HG03342 (cell line): ENCODE measurements around the gene LIPC.

ENCODE experiments used
- ATAC-seq: cut with Tn5 transposase; IDR thresholded peaks from one replicate; pipeline ENCODE4 v1.9.1; 2021; ENCODE audit warnings: mild to moderate bottlenecking, moderate library complexity; ENCODE audit not compliant: unreplicated experiment

LIPC gene

DNA sequence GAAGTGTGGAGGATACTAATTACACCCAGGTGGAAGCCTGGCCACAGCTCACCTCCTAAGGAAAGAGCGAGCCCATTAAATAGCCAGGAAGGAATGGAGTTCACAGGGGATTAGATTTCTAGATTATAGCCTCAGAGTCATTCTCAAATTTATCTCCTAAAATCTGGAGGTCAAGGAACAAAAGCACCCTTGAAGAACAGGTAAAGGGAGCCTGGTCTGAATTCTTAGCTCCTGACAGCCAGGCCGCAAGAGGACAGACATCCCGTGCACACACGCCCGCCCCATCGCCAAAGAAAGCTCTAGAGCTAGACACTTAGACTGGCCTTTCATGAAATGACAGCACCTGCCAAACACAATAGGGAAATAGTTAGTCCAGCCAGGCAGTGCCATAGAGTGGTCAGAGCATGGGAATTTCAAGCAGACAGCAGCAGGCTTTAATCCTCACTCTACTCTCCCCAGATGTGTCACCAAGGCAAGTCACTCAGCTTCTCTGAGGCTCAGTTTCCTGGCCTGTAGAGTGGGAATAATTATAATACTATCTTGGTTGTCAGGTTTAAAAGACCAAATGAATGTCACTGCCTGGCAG, 59.2 kb downstream of the LIPC start:
- no peak for ATAC-seq

- no peak for ATAC-seq
Observed at GRCh38 chr15:58491499-58492202, 59.9 kb downstream of the LIPC start.

DNA sequence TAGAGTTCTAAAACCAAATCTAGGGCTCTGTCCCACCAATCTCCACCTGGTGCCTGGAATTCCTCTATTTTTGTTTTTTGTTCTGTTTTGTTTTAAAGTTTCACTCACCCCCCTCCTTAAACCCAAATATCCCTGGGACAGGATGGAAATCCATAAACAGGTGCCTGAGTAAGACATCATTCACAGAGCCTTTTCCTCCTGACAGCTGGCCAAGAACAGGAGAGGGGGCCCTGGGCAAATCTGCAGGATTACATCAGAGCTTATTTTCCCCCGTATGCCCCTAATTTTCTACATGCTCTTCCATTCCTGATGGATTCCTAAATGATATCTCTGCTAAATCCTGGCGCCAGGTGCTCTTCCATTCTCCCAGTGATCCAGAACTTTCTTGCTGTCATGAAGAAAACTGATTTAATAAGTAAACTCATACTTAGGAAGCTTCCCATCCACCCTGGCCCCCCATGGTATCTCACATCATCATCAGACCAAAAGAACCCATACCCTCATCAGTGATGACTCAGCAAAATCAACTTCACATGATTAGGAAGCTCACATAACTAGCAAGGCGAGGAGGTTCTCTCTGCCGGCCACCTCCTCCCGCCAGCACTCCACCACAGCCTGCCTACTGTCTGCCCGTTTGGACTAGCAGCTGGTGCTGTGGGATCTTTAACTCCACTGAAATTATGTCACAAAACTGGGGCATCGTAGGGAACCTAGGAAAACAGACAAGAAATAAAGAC, 61.0 kb downstream of the LIPC start:
- no peak for ATAC-seq

GRCh38 chr15:58494567-58494966, 62.8 kb downstream of the LIPC start:
- no peak for ATAC-seq

GRCh38 chr15:58495891-58496408, 64.2 kb downstream of the LIPC start:
- ATAC-seq = no peak

- ATAC-seq = no peak
Observed at GRCh38 chr15:58497046-58497785, 65.4 kb downstream of the LIPC start.

DNA sequence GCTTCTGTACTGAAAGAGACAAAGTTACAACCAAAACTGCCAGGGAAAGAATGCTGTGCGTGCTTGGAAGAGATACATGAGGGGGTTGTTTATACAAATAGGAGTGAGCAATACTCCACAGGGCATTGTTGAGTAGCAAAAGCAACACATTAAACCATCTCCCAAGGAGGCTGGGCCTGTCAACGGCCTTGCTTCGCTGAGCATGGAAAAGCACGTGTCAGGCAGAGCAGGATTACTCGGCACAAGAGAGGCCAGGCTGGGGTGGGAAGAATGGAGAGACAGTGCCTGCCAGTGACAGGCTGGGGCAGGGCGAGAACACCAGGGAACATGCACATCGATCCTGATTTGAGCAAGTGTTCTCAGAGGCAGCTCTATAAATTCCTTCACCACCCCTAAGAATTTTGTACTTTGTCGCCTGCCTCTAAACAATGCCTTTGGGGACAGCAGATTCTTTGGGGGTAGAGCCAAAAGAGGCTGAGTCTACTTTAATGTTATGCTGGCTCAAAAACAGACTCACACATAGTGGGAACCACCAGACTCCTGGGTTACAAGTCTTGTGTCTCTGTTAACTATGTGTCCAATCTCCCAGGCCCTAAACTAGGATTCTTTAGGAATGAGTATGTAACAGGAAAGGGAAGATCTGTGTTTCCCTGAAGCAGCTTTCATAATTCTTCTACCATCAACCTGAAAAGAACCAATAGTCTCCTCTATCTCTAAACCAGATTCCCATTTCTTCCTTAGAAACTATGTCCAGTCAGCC, 67.2 kb downstream of the LIPC start:
- no peak for ATAC-seq

DNA sequence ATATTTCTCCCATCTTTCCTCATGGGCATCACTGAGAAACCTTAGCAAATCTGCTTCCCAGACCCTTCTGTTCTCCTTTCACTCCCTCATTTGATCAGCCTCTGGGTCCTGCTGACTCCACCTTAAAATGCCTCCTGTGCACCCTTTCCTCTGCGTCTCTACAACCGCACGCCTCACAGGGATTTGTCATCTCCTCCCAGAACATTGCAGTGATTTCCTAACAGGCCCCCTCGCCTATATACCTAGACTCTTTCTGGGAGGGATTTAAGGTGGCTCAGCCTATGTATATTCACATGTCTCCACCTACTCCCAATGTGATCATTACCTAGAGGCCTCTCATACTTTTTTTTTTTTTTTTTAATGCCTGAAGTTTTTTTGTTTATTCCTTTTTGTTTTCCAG, 69.2 kb downstream of the LIPC start:
- no peak for ATAC-seq

GRCh38 chr15:58501636-58502188, 69.9 kb downstream of the LIPC start:
- ATAC-seq = no peak

DNA sequence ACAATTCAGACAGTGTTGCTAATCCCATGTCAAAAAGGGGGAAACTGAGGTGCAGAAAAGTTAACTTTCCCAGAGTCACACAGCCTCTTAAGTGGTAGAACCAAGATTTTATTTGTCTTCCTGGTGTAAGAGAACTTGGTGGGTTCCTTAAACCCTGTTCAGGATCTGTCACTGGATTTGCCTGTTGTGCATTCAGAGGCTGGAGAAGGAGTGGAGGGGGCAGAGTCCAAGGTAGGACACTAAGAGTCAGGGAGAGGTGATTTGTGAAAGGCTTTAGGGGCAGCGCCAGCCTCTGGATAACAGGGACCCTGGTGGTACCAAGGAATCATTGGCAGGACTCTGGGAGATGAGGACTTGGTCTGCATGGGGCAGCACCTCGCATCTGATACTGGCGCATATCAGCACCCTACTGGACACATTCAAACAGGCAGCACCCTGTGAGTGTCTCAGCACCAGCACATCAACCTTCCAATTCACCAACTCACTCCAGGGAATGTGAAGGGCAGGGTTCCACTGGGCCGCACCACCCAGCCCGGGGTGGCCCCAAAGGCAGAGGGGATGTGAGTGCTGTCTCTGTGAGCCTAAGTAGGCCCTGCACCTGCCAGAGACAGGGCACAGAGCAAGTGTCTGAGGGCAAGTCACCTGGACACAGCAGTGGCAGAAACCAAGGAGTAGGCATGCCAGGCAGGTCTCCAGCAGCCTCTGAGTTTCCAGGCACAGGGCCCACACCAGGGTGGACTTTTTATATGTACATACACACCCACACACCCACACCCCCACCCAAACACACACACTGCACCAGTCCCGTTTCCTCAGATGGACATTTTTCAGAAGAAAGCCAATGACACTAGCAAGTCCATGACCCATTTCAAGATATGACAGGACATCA, 71.6 kb downstream of the LIPC start:
- ATAC-seq = no peak

- no peak for ATAC-seq
Observed at GRCh38 chr15:58504674-58505234, 73.0 kb downstream of the LIPC start.

GRCh38 chr15:58505581-58505980, 73.8 kb downstream of the LIPC start:
- ATAC-seq = no peak

- no peak for ATAC-seq
Observed at GRCh38 chr15:58506064-58506490, 74.3 kb downstream of the LIPC start.

- ATAC-seq = no peak
Observed at GRCh38 chr15:58506783-58507668, 75.2 kb downstream of the LIPC start.

- ATAC-seq = no peak
Observed at GRCh38 chr15:58509556-58509955, 77.8 kb downstream of the LIPC start.

DNA sequence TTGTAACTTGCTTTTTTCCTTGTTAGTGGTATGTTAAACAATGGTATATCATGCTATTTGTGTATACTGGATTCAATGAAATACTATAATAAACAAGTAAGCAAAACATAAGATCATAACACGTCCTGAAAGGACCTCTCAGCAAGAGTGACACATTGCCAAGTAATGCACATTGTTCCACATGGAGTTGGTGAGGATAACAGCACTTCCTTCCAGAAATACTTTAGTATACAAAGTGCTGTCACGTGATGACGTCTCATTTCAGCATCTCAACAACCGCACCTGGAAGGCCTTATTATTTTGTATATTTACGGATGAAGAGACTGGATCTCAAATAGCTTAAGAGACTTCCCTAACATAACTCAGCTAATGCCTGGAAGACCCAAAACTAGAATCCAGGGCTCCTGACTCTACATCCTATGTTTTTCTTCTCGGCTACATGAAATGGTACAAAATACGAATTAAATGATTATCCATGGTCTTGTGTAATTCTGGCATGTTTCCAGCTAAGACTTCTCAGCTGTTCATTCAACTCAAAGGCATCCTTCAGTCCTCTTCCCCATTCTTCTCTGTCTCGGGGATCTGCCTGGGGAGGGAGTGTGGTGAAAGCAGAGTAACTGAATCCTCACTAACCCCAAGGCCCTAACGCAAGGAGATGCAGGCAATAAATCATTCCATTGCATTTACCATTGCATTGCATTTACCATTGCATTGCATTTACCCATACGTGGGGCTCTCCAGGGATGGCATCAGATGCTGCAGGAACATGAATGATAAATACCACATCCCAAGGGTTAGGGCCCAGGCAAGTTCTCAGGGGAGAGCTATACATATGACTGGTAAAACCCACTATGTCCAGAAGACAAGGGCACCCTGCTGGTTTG, 79.2 kb downstream of the LIPC start:
- ATAC-seq = no peak

DNA sequence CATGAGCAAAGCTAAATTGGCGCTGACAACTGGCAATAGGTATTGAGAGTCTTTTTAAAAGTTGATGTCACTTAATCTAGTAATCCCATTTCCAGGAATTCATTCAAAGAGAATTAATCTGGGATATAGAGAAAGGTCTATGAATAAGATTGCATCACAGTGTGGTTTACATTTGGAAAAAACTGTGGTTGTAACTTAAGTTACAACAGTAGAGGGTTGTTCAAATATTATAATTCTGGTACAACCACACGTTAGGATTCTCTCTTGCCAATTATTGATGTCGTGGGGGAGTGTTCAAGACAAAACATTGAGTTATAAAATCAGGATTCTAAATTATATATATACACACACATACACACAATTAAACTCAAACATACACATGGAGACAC, 79.8 kb downstream of the LIPC start:
- ATAC-seq = no peak
